HG02885 (cell line): Measurements from ENCODE around the gene PRMT3.
A peak's percentile ranks its signal among the peaks of the same experiment; 100 is the strongest.
"Not testable (repeated sequence)": the region's sequence is repeated elsewhere in the genome, so short reads cannot be mapped to it uniquely, and the experiment has no call there.

Source experiments
- ATAC-seq: cut with Tn5 transposase; IDR thresholded peaks from one replicate; pipeline ENCODE4 v1.9.1; 2021; ENCODE audit warnings: mild to moderate bottlenecking; ENCODE audit not compliant: unreplicated experiment, poor library complexity

Gene PRMT3

DNA sequence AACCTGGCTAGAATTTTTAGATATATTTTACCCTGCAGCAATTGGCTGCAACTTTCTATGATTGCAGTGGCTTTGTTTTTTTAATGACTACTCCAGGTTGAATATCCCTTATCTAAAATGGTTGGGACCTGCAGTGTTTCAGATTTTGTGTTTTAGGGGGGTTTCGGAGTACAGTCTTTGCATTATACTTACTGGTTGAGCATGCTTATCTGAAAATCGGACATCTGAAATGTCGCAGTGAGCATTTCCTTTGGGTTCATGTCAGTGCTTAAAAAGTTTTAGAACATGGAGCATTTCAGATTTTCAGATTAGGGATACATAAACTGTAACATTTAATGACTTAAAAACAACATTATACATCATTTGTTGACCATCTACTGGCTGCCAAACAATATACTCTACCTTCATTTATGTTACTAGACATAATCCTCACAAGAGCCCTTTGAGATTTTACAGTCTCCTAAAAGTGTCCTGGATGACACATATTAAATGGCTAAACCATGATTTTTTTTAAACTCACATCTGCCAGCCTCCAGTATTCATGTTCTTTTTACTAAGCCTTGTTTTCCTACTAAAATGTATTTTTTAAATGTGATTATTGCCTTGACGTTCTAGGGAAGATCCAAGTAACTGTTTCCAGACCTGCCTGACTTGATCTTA, 66.3 kb downstream of the PRMT3 start:
- ATAC-seq, result no peak

DNA sequence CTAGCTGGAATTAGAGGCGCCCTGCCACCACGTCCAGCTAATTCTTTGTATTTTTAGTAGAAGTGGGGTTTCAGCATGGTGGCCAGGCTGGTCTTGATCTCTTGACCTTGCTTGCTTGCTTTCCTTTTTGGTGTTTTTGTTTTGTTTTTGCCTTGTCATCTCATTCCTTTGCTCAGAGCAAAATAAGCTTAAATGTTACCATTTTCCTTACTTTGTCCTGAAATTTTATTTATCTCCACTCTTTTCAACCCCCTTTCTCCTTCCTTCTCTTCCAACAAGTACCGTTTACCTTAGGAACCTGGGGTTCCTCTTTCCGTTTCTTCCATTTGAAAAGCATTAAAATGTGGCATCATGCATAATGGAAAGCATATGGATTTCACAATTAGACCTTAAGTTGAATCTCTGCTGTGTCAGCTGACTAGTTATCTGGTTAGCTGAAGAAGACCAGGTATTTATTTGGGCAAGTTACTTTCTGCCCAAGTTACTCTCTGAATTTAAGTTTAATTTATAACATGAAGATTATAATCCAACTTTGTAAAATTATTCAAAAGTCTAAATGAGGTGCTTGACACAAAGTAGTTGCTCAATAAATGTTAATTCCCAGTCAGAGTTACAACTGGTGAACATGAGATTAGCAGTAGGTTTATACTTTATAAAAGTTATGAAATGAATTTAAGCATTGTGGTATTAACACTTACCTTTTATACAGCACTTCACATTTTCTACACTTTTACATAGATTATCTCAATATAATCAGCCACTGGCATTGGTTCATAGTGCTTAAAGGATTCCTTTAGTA, 69.7 kb downstream of the PRMT3 start:
- ATAC-seq, result no peak

DNA sequence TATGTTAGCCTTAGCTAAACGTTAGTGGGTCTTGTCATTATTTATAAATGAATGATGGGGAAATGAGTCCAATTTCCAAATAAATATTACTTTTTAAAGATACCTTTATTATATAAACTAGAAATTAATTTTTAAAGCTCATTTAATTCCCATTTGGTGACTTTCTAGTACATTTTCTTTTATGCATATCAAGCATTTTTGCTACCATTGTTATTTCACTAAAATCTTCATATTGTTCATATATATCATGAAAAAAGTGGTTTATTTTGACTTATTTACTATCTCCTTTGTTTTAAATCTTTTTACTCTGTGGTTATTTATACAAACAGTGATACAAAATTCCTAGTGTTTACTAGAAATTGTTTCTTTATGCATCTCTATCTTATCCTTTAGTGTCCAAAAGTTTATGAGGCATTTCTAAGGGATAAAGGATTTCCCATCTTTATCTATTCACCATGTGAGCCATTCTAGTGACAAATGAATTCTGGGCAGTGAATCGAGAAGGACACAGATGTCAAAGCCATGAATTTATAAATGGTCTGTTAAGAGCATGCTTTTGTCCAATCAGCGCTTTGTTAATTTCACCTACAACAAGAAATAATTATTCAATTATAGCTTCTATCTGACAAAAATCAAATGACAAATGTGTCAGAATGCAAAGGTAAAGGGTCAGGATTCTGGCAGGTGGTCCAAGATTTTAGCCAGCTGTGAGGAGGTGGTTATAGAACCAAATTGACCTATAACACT, 70.6 kb downstream of the PRMT3 start:
- ATAC-seq, result no peak

DNA sequence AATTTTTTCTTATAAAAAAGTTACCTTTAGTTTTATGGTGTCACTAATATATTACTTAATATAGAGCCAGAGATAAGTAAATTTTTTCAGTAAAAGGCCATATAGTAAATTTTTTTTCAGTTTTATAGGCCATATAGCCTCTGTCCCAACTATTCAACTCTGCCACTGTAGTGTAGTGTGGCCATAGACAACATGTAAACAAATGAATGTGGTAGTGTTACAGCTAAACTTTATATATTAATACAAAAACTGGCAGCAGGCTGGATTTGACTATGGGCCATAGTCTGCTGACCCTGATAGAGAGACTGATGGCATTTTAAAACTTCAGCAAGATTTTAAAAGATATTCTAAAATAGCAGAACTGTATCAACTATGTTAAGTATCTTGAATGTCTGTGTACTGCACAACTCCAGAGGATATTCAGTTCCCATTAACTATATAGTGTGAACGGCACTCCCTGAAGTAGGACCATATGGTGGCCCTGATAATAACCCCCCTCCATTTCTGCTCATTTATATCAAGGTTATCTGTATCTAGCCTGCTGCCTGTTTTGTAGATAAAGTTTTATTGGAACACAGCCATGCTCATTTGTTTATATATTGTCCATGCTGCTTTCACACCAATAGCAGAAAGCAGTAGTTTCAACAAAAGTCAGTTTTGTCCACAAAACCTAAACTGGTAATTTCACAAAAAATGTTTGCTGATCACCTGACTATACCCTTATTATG, 71.6 kb downstream of the PRMT3 start:
- ATAC-seq, result no peak

DNA sequence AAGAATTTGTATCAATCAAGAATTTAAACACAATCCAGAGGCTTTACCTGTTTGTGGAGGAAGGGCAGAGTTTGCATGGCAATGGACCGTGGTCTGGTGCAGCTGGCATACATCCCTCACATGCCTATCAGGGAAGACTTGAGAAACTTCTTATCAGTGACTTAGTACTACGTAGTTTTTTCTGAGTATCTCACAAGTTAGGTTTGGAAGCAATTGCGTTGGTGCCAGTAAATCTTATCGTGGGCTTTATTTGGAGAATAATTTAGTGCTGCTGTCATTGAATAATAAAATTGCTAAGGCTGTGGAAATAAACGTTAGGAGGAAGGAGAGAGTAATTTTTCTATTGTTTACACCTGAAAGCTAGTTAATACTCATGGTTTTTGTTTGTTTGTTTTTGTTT, 72.3 kb downstream of the PRMT3 start:
- no peak for ATAC-seq

DNA sequence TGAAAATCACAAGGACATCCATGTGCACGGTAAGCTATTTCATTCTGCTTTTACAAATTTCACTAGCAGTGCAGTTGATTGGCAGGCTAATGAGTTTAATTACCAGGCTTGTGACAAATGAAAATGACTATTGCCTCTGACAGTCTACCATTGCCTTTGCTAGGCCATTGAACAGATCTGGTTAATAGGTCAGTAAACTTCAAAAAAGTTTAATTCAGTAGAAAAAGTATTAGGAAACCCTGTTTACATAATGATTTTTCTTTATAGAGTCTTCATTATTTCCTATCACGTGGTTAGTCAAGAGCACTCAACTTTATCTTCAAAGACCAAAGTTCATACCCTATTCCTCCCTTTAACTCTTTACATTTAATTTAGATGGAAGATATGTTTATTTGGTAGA, 77.0 kb downstream of the PRMT3 start:
- ATAC-seq, result no peak

DNA sequence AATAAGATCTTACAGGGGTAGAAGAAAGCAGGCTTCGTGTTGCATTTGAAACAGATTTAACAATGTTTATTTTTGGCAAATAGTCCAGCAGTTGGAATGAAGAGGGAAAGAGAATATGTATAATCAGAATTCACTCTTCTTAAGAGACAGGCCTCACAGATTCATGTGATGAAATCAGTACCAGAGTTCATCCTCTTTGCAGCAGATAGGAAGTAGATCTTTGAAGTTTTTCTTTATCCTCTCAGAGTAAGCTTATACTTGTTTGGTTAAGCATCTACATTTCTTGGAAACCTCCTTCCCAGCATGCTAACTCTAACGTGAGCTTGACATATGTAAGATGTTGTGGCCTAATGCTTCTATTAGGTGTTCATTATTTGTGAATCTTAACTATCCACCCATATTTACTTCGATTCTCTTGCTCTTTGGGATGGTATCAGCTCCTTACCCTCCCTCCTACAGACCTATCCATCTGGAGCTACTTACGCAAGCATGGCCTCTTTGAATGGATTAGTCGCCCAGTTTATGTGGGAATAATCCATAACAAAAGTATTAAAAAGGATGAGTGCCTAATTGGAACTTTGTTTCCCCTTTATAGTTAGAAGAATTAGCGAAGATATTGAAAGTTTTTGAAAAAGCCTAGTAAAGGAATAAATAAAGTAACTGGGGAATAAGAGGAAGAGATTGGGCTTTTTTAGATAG, 80.1 kb downstream of the PRMT3 start:
- no peak for ATAC-seq

DNA sequence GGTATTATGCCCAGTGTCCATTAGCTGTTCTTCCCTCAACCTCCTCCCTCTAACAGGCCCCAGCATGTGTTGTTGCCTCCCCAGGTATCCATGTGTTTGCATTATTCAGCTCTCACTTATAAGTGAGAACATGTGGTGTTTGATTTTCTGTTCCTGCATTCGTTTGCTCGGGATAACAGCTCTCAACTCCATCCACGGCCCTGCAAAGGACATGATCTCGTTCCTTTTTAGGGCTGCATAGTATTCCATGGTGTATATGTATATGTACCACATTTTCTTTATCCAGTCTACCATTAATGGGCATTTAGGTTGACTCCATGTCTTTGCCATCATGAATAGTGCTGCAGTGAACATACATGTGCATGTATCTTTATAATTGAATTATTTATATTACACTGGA, 82.8 kb downstream of the PRMT3 start:
- ATAC-seq, result no peak

DNA sequence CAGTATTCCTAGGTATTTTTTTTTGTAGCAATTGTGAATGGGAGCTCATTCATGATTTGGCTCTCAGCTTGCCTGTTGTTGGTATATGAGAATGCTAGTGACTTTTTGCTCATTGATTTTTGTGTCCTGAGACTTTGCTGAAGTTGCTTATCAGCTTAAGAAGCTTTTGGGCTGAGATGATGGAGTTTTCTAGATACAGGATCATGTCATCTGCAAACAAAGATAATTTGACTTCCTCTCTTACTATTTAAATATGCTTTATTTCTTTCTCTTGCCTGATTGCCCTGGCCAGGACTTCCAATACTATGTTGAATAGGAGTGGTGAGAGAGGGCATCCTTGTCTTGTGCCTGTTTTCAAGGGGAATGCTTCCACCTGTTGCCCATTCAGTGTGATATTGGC, 84.4 kb downstream of the PRMT3 start:
- ATAC-seq, result not testable (repeated sequence)

DNA sequence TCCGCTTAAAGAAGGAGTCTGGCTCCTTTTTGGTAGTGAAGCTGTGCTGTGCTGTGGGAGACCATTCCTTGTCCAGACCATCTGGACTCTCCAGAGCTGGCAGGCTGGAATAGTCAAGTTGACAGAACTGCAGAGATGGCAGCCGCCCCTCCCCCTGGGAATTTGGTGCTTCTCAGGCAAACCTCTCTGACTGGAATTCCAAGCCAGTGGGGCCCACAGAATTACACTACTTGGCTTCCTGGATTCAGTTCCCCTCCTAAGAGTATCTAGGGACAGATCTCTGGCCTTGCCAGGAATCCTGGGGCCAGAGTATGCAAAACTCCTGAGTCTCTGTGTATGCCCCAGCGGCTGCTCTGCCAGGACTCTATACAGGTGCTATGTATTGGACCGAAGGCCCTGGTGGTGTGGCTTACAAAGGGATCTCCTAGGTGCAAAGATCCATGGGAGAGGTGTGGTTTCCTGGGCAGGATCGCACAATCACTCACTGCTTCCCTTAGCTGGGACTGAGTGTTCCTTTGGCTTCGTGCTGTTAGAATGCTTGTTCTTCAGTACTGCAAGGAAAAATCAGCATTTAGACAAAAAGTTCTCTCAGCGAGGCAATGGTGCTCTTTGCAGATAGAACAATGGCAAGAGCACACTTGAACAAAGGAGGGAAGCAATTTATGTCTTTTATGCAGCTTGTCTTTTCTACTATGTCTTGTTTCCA, 86.8 kb downstream of the PRMT3 start:
- no peak for ATAC-seq

DNA sequence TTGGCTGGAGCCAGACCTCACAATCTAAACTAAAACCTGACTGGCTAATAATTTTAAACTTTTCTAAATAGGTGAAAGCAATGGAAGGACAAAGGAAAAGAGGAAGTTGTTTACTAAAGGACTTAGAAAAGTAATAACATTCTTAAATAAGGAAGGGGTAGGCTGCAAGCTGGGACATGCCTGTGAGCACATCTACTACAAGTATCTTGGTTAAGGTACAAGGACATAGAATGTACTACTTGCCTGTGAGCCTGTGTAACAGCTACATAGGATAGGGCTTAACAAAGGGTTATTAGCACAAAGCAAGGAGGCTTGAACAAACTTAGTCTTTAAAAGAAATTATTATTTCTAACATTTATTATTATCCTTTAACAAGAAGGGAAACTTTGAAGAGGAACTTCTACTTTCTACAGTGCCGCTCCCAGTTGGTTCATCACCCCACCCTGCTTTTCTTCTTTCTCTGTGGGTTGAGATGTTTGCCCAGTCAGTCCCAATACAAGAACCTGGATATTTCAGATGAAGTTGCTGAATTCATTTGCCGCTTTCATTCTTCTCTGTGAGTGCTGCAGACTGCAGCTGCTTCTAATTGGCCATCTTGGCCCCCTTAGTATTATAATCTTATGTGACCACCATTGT, 87.5 kb downstream of the PRMT3 start:
- ATAC-seq, result no peak

DNA sequence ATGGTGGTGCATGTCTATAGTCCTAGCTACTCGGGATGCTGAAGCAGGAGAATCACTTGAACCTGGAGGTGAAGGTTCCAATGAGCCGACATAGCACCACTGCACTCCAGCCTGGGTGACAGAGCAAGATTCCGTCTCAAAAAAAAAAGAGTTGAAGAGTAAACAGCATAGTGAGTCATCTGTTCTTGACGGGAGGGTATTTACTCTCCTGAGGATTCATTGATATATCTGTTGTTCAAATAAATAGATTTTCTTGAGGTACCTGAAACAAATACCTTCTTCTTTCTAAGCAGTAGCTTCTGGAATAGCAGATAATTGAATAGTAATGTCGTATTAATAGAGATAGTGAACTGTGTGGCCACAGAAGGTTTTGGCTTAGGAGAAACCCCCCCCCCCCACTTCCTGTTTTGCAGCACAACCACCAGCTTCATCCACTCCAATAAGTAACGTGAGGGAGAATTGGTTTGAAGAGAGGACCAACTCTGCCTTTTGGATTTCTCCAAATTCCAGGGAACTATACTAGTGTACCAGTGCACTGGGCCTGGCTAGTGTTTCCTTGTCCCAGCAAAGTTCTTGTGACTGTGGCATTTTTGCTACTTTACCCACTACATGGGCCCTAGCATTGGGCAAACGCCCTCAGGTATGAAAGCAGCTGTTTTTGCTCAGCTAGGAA, 90.0 kb downstream of the PRMT3 start:
- ATAC-seq, result no peak

DNA sequence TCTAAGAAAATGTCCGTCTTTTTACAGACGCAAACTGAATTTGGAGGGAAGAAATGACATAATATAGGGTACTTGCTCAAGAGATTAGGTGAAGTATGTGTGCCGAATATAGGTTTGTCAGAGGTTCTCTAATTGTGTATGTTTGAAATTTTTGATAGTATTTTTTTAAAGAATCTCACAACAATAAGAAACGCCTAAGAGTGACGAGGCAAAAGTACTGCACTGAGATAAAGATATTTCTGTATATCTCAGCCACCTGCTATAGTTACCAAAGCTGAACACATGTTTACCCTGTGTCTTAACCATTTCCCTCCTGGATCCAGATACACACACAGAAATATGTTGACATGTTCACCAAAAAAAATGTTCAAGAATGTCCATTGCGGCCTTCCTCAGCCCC, 92.0 kb downstream of the PRMT3 start:
- ATAC-seq, result no peak

DNA sequence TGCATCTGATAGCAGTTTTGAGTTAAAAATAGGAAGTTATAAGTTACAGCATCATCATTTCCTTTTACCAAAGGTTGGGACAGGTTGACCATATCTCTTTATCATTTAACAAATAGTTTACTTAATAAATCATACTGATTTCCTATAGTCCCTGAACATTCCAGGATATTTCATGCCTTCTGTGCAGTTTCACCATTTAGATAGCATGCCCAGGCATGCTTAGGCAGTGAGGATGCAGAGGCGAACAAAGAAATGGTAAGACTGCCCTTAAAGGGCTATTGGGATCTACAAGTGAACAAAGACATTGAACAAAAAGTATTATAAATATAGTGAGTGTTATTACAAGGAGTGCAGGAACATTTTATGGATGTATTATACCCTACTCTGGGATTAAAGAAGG, 96.4 kb downstream of the PRMT3 start:
- no peak for ATAC-seq

DNA sequence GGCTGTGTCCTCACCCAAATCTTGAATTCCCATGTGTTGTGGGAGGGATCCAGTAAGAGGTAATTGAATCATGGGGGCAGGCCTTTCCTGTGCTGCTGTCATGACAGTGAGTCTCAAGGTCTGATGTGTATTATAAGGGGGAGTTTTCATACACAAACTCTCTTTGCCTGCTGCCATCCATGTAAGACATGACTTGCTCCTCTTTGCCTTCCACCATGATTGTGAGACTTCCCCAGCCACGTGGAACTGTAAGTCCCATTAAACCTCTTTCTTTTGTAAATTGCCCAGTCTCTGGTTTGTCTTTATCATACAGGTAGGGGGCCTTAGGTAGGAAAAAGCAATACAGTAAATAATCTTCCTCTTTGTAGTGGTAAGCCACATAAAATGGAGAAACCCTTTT, 96.9 kb downstream of the PRMT3 start:
- ATAC-seq, result not testable (repeated sequence)

DNA sequence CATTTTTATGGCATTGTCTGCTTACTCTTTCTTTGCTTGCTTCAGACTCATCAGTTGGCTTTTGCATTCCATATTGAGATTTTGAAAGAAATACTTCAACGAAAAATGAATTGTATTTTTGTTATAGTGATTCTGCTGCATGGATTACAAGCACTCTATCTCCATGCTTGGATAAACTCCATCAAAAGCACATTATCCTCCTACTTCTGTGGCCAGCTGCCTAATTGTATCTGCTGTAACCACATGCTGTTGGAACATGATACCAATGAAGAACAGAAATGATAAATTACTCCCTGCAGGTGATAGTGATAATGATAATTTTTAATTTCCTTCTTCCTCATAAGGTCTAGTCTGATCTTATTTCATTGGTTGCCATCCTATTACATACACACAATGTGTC, 100.8 kb downstream of the PRMT3 start:
- ATAC-seq, result no peak

DNA sequence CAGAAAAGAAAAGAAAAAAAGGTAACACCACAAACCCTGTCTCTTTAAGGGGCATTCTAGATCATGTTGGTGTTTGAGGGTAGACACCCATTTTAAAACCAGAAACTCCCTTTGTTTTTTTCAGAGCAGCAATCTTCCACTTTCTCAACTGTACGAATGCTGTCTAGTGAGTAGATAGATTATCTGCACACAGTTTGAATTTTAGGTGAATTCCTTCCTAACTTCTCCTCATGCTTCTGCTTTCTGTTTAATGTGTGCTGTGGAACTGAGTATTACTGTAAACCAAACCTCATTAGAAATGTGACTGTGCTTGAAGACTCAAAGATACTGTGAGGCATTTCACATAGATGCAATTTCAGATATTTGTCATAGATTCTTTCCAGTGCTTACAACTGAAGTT, 102.4 kb downstream of the PRMT3 start:
- ATAC-seq, result peak; percentile 73

DNA sequence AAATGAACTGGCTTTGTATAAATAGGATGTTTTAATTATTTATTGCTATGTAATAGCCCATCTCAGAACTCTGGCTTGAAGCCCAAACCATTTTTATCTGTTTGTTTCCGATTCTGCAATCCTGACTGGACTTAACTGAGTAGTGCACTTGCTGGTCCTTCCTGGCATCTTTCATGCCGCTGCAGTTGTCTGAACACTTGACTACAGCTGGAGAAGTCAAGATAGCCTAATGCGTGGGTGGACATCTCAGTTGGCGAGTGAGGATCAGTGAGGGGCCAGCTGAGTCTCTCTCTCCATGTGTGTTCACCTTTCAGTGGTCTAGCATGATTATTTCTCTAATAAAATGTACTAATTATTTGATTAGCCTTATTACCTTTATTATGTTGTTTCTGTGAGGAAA, 105.8 kb downstream of the PRMT3 start:
- ATAC-seq, result no peak
